ENCODE data around the gene PVR. TPM values are rescaled to one million over a fixed set of nuclear protein-coding genes. Genes with fewer than 3 reads are reported as not detected.

The PVR gene, protein sequence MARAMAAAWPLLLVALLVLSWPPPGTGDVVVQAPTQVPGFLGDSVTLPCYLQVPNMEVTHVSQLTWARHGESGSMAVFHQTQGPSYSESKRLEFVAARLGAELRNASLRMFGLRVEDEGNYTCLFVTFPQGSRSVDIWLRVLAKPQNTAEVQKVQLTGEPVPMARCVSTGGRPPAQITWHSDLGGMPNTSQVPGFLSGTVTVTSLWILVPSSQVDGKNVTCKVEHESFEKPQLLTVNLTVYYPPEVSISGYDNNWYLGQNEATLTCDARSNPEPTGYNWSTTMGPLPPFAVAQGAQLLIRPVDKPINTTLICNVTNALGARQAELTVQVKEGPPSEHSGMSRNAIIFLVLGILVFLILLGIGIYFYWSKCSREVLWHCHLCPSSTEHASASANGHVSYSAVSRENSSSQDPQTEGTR
- total RNA-seq, result 33.7 TPM

DNA sequence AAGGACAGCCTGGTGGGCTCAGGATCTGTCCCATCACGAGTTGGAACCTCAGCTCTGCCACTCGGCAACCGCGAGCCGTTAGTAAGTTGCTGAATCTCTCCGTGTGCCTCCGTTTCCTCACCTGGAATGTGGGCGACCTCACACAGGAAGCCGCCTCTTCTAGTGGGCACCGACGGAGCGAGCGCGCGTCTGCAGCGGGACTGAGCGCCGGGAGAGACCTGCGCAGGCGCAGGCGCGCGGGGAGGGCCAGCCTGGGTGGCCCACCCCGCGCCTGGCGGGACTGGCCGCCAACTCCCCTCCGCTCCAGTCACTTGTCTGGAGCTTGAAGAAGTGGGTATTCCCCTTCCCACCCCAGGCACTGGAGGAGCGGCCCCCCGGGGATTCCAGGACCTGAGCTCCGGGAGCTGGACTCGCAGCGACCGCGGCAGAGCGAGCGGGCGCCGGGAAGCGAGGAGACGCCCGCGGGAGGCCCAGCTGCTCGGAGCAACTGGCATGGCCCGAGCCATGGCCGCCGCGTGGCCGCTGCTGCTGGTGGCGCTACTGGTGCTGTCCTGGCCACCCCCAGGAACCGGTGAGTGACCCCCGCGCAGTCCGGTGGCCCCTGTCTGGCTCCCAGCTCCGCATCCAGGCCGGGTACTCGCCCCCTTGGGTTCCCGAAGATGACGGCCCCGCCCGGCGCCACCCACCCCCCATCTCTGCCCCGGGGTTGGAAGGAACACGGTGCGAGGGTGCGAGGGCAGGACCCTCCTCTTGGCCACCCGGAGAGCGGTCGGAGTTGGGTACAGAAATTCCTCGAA, at the start of gene PVR:
PVR (plus strand) TSS at position 306 of the 797 bp plus-strand sequence; CDS start at position 493, 187 bp downstream.

DNA sequence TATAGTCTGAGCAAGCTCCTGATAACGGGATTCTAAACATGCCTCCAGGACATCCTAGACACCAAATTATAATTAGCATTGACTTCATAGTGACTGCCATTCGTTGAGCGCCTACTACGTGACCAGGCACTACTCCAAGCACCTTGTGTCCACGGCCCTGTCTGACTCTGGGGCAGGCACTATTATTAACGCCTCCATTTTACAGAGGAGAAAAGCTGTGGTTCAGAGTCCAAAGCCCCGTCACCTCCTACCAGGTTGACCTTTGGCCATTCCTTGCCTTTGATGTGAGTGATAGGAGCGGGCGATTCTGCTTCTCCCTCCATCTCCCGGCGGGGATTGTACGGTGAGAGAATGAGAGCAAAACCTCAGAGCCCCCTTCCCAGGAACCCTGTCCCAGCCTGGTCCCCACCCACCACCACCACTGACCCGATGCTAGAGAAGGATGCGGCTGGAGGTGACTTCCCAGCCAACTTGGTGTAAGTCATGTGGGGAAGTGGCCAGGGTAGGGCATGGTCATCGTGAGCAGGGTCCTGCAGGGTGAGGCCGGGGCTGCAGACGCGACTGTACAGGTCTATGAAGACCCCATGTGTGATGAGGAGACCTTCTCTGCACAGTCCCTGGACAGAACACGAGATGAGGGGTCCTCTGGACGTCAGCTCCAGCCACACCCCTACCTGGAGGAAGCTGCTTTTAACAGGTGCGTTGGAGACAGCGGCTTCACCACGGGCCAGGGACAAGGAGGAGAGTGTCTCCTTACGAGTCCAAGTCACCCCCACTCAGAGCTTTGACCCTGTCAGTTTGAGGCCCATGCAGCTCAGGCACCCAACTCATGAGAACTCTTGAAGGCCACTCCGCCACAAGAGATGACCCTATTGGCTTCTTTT, 30.2 kb upstream of the PVR start, which contains the start of gene IGSF23:
IGSF23 (plus strand) TSS at position 269 of the 884 bp plus-strand sequence; CDS start at position 352, 83 bp downstream.

GRCh38 chr19:44671400-44671799, 27.7 kb downstream of the PVR start, which contains the start of gene CEACAM19:
Gene CEACAM19, plus strand, starts transcription at chr19:44671482. Its CDS starts 450 bp downstream, at chr19:44671932.

GRCh38 chr19:44698492-44699201, 54.9 kb downstream of the PVR start, which contains the start of gene CEACAM16:
Gene CEACAM16, plus strand, starts transcription at chr19:44699151. Its CDS starts 2,306 bp downstream, at chr19:44701457.

Other genes starting within 250 kb of the PVR start
- 18.9 TPM for gene ZNF285, start 242.3 kb upstream of the PVR start, total RNA-seq
- 25.8 TPM for gene ZNF229, start 195.4 kb upstream of the PVR start, total RNA-seq
- gene ZNF180, start 143.4 kb upstream of the PVR start, total RNA-seq, result 16.4 TPM
- gene CEACAM20, start 114.2 kb upstream of the PVR start, total RNA-seq, result not detected
- not detected for gene IGSF23, start 30.3 kb upstream of the PVR start, total RNA-seq
- gene CEACAM19, start 27.6 kb downstream of the PVR start, total RNA-seq, result 1.6 TPM
- gene CEACAM16, start 55.2 kb downstream of the PVR start, total RNA-seq, result not detected
- gene BCL3, start 104.8 kb downstream of the PVR start, total RNA-seq, result not detected
- gene CBLC, start 134.0 kb downstream of the PVR start, total RNA-seq, result 0.23 TPM
- gene BCAM, start 165.2 kb downstream of the PVR start, total RNA-seq, result 7.4 TPM
- gene NECTIN2, start 202.4 kb downstream of the PVR start, total RNA-seq, result 27.5 TPM
- gene TOMM40, start 247.3 kb downstream of the PVR start, total RNA-seq, result 32.3 TPM